Activated CD8-positive, alpha-beta memory T cell treated with anti-CD3 and anti-CD28 coated beads, Interleukin-2, amount 50 U/mL, for 48 hours (primary cell): ENCODE results near the gene ZNF541.

ENCODE experiments used
- DNase-seq: peaks from one replicate; pipeline ENCODE4 v3.0.0-alpha.2; 2020

ZNF541 gene, protein sequence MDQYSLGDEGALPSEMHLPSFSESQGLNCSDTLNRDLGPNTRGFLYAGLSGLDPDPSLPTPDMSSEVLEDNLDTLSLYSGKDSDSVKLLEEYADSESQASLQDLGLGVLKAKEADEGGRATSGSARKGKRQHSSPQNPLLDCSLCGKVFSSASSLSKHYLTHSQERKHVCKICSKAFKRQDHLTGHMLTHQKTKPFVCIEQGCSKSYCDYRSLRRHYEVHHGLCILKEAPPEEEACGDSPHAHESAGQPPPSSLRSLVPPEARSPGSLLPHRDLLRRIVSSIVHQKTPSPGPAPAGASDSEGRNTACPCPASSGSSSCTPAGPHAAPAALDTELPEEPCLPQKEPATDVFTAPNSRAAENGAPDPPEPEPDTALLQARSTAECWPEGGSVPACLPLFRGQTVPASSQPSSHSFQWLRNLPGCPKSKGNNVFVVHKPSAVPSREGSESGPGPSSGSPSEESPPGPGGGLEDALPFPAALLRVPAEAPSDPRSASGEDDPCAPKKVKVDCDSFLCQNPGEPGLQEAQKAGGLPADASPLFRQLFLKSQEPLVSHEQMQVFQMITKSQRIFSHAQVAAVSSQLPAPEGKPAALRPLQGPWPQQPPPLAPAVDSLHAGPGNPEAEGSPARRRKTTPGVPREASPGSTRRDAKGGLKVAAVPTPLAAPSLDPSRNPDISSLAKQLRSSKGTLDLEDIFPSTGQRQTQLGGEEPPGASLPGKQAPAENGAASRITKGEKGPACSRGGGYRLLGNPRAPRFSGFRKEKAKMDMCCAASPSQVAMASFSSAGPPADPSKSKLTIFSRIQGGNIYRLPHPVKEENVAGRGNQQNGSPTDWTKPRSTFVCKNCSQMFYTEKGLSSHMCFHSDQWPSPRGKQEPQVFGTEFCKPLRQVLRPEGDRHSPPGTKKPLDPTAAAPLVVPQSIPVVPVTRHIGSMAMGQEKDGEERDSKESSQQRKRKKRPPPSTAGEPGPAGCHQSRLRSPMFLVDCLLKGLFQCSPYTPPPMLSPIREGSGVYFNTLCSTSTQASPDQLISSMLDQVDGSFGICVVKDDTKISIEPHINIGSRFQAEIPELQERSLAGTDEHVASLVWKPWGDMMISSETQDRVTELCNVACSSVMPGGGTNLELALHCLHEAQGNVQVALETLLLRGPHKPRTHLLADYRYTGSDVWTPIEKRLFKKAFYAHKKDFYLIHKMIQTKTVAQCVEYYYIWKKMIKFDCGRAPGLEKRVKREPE (N-terminal part only)

DNA sequence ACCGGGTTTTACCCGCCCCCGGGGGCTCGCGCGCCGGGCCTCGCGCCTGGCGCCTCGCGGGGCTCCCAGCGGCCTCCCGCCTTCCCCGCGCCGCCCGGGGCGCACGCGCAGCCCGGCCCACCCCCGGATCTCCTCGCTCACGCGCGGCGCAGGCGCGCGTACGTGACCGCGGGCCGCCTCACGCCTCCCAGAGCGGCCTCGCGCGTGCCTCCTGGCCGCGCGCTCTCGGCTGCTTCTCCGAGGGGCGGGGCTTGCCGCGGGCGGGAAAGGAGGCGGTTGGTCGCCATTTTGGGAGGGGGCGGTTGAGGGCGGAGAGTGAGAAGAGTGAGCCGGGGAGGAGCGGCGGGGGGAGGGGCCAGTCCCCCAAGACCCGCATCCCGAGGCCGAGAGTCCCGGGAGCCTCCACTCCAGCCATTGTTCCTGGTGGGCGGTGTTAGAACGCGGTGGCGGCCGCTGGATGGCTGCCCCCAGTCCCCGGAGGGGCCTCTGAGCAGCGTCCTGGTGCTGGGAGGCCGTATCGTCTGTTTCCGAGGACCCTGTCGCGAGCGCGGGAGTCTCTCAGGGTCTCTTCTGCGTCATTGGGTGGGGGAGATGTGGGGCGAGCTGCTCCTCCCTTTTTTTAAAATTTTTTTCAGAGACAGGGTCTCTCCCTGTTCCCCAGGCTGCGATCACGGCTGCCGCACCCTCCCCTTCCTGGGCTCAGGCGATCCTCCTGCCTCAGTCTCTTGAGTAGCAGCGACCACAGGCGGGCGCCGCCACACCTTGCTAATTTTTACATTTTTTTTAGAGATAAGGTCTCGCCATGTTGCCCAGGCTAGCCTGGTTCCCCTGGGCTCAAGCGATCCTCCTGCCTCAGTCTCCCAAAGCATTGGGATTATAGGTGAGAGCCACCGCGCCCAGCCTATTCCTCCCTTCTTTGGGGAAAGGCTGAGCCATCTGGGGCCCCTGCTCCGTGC lies at the start of gene ZNF541:
ZNF541 (minus strand) TSS at position 78 of the 956 bp plus-strand sequence. CDS start 17,292 bp downstream, outside the sequence.
- DNase-seq, result peak; percentile 83

DNA sequence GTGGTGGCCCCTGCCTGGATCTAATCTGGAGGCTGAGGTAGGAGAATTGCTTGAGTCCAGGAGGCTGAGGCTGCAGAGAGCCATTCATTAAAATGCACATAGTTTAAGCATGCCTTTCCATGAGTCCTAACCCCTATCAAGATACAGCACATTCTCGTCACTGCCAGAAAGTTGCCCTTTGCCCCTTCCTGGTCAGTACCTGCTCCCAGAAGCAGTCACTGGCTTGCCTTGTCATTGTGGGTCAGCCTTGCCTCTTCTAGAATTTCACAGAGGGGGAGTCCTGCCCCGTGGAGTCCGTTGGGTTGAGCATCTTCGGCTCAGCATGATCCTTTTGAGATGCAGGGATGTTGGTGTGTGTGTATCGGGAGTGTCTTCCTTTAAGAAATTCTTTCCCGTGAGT lies 46.8 kb upstream of the ZNF541 start:
- DNase-seq, result no peak

DNA sequence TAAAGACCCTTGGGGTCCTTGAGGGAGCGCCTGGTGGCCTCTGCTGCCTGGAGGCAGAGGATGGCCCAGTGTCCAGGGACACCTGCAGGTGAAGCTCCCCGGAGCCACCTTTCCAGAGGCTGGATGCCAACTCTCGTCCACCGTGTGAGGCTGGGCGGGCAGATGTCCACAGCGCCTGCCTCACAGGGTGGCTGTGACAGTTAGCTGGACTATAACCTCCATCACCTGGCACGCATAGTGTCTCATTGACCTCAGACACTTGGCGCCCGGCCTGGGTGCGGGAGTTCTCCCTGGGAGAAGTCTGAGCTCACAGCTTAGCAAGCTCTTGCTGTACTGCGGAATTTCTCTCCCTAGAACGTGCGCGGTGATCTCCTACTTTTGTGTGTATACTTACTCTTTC lies 45.8 kb upstream of the ZNF541 start:
- DNase-seq, result no peak

DNA sequence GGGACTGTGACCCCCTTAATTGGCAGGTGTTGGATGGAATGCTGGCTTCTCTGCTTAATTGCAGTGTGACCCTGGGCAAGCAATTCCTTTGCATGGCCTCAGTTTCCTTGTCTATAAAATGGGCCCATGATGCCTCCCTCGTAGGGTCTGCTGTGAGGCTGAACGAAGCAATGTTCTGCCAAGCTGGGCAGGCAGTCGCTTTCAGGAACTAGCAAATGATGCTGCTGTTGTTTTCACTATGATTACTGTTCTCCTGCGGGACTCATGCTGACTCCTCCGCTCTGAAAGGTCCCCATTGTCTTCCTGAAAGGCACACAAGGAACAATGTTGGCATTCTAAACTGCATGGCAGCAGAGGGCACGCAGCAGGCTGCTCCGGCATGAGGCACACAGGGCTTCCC lies 42.8 kb upstream of the ZNF541 start:
- no peak for DNase-seq

DNA sequence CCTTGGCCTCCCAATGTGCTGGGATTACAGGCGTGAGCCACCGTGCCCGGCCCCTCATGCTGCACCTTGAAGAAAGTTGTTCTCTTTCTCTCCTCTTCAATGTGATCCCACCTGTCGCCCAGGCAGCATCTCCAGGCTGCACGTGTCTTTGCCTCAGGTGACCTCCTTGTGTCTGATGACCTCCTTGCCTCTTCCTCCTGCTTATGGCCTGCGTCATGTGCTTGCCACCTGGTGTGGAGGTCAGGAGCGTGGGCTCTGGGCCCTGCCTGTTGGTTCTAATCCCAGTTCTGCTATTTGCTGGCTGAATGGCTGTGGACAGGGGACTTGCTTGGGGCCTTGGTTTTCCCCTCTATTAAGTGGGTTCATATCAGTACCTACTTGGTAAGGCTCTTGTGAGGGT lies 42.3 kb upstream of the ZNF541 start:
- no peak for DNase-seq

DNA sequence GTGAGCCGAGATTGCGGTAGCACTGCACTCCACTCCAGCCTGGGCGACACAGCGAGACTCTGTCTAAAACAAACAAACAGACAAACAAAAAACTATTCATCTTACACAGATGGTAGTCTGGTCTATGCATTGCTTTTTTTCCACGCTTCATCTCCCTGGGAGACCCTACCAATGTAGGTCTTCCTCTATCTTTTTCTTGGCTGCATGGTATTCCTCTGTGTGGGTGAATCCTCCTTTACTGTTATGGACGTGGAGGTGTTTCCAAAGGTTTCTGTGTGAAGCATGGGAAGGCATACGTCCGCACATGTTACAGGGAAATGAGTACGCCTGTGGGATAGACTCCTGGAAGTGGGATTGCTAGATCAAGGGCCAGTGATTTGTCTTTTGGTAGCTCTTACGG lies 41.6 kb upstream of the ZNF541 start:
- no peak for DNase-seq

DNA sequence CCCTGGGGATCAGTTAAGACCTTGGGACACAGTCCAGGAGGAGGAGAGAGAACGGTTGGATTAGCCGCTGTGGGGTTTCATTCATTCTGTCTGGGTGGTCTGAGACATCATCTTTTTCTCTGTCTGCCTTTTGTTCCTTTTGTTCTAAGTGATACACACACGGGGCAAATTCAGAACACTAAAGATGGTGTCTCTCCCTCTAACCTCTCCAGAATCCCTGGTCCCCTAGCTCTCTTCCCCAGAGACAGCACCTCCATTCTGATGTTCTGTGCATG lies 41.0 kb upstream of the ZNF541 start:
- no peak for DNase-seq

DNA sequence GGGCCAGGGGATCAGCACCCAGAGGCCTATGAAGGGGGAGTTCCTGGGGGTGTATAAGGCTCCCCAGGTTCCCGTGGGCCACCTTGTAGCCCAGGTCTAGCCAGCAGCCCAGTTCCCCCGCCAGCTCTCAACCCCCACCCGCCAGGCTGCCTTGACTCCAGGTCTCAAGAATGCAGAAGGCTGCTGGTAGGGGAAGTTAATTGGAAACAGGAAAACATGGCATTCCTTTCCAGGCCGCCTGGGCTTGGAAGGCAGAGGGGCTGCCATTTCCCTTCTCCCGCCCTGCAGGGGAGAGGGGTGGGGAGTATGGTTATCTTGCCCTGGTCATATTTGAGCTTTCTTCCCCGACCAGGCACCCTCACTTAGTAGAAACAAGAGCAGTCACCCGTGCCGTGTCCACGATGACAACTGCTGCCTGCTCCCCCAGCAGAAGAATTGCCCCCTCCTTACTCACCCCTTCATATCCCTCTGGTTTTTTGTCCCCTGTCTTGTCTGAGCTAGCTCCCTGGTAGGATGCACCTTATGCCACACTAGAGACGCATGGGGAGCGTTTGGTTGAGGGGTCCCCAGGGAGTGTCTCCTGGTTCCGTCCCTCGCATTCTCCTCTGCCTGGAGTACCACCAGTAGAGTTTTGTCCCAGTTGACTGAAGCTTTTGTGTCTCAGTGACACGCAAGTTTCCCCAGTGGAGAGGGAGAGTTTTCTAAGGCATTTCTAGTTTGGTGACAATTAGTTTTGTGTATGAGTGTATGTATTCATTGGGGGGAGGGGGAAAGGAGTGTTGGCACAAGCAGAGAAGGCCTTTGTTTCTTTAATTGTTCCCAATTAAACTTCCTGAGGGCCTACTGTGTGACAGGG lies 40.4 kb upstream of the ZNF541 start:
- no peak for DNase-seq

DNA sequence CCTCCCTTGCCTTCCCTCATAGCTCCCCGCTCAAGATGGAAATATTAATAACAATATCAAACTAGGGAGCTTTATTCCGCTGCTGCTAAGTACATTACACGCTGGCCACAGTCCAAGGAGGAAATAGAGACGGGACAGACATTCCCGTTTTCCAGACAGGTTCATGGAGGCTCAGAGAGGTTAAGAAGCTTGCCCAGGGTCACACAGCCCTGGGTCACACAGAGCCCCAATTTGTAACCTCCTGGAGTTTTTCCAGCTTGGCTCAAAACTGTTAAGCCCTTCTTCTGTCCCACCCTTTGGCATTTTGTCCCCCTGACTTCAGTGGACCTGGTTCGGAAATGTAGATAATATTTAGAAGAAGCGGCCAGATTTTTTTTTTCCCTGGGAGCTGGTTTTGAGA lies 38.0 kb upstream of the ZNF541 start:
- no peak for DNase-seq

DNA sequence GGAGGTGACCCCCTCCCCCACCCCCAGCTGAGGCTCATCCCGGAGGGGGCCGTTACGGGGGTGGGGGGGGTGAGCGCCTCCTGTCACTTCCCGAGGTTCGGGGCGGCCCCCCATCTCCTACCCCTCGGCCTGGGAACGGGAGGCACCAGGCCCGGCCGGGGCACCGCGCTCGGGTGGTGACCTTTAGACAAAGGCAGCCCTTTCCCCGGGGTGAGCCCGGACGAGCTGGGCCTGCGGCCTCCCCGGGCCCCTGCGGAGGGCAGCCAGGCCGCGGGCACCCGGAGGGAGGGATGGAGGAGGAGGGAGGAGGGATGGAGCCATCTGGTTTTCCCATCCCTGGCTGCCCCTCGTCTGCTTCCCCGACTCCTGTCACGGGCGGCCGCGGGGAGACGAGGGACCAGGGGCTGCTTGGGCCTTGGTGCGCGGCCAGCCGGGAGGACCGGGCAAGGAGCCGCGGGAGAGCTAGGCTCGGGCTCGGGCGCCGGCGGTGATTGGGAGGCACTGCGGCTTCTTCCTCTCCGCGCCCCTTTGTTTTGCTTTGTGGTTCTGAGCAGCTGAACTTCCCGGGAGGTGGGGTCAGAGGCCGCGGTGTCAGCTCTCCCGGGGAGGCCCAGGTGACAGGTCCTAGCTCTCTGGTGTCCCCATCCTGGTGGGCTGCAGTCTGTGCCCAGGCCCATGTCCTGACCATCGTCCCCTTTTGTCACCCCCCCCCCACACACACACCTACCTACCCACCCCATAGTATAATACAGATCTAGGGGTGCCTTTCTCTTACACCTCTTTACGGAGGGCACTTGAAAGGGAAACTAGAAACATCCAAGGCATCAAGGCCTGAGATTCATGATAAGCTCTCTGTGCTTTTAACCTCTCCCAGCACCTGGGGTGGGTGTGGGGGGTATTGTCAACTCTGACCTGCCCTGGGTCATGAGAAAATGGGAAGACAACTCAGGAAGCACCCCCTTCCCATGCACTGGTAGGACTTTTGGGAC lies 37.3 kb upstream of the ZNF541 start:
- peak; percentile 68 for DNase-seq

DNA sequence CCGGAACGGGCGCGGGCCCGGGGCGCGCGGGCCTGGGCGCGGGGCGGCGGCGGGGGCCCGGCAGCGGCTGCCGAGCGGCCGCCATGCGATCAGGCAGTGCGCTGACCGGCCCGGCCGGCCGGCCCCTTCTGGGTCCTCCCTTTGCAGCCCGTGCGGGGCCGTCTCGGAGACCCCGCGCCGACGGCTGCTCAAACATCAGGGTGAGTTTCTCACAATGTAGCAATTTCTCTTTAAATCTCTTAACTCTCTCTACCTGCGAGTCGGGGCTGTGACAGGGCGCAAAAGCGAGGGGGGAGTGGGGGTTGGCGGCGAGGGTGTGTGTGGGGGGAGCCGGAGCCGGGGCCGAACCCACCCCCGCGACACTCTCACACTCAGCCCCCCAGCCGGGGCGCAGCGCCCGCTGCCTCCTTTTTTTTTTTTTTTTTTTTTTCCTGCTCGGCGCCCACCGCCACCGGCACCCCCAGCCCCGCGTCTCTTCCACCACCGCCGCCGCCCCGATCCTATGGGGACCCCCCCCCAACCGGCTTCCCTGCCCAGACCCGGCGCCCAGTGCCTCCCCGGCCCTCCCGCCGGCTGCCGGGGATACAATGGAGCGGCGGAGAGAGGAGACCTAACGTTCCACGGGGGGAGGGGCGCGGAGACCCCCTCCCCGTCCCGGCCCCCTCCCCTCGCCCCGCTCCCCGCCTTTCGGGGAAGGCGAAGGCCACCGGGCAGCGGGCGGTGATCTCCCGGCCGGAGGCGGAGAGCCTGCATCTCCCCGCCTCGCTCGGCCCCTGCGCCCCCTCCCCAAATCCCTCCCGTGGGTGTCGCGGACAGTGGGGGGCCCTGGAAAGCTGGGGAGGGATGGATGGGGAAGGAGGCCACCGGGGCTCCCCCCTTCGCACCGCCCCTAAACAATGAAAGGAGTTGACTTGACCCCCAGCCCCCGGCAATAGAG lies 36.3 kb upstream of the ZNF541 start, which contains the start of gene BICRA:
BICRA (plus strand) TSS at position 166 of the 937 bp plus-strand sequence. CDS start 64,441 bp downstream, outside the sequence.
- peak; percentile 88 for DNase-seq

DNA sequence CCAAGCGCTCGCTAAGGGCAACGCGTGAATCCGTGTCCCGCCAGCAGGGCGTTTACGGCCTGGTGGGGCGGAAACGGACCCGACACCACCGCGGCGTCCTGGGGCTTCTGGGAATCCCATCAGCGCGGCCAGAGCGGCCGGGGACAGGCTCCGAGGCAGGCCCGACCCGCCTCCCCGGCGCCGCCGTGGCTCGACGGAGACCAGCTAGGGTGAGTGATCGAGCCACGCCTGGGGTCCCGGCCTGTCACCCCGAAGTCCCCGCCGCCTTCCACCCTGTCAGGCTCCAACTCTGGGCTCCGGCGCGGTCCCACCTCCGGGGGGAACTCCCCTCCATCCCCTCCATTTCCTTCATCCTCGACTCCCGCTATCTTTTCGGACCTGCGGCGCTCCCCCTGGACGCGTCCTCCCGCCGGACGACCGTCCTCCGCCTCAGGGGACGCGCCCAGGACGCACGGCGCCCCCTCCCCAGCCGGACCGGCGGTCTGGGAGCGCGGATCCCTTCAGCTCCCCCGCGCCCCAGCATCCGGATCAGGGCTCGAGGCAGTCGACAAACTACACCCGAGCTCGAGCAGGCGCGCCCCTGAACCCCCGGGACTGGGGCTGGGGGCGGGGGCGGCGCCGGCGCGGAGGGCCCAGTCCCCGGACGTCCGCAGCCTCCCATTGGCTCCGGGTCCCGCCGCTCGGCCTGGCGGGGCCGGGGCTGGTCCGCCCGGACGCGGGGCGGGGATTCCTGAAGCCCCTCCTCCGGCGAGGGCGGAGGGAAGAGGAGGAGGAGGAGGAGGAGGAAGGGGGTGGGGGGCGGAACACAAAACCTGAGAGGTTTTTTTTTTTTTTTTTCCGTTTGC lies 35.3 kb upstream of the ZNF541 start:
- peak; percentile 98 for DNase-seq

DNA sequence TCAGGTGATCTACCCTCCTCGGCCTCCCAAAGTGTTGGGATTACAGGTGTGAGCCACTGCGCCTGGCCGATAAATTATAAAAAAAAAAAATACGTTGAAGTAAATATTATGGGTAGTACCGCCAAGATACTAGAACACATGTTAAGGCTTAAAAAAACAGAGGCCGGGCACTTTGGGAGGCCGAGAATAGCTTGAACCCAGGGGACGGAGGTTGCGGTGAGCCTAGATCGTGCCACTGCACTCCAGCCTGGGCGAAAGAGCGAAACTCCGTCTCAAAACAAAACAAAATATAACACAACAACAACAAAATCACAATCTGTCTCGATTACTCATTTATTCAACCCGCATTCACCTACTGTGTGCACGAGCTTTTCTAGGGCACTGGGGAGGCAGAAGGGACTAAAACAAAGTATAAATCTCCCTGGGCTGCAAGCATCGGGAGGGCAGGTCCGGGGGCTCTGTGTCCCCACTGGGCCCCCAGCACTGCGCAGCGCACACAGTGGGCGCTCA lies 34.7 kb upstream of the ZNF541 start:
- DNase-seq, result no peak

DNA sequence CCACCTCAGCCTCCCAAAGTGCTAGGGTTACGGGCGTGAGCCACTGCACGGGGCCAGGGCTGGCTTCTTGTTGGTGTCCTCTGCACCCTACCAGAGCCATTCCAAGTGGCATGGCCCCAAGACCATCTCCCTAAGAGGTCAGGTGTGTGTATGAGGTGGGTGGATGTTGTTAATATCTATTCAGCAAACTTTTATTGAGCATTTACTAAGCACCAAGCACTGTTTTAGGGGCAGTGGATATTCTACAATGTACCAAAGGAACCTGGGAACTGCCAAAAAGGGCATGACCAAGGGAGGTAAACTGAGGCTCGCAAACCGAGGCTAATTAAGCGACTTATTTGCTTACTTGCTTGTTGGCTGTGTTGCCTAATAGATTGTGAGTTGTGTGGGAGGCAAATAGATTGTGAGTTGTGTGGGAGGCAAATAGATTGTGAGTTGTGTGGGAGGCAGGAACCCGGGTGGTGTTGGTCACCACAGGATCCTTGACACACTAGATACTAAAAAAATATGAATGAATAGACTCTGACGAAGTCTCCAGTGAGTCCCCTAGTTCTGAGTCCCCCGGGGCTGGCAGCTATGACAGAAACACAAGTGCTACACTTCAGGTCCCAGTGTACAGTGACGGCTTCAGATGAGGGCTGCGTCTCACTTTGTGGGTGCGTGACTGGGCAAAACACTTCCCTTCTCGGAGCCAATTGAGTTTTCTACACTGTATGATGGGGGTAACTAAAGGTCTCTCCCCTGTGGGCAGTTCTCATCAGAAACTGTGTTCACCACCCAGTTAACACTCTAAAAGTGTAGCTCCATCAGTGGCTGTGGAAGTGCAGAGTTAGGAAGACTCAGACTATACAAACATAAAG lies 31.0 kb upstream of the ZNF541 start:
- DNase-seq, result no peak

DNA sequence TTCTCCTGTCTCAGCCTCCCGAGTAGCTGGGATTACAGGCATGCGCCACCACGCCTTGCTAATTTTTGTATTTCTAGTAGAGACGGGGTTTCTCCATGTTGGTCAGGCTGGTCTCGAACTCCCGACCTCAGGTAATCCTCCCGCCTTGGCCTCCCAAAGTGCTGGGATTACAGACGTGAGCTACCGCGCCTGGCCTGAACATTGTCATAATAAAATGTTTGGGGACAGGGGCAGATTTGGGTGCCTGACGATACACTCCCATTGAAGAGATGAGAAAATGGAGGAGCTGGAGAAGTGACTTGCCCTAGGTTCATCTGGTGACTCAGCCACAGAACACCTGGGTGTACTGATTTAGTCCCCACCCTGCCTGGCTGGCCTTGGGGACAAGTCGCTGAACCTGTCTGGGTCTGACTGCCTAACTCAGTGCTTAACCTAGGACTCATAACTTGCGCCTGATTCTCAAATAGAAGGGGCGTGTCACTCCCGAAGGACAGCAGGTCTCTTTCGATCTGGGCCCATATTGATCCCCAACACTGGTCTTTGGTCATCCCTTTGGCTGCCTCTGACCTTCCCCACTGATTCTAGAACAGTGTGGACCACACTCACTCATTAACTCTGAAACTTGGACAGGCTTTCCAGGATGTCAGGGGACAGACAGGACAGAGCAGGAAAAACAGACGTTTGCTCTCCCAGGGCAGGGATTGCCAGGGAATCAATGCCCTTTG lies 28.4 kb upstream of the ZNF541 start:
- no peak for DNase-seq
